ENCODE measurements around the gene ATP8B1. TPM values are rescaled to one million over a fixed set of nuclear protein-coding genes. Genes with fewer than 3 reads are reported as not detected.

ATP8B1 gene
- total and polyA plus RNA-seq, 4 donors, result 3.9 to 22.0 (median 5.7) TPM

DNA sequence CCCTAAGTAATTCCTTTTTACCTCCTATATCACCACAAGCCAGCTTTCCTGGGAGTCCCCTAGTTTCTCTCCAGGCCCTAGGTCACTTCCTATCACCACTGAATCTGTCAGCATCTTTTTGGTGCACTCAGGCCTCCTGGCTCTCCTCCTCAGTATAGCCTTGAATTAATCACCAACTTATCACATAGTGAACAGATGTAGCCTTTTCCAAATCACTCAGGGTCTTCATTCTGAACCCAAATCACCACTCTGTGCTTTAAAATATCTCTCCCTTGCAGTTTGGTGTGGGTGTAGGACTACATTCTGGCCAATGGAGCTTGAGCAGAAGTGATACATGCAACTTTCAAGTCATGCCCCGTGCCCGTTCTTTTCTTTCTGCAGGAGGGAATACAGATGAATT is 29.6 kb upstream of the ATP8B1 start:
- no peaks in the 10 kb centered on the region for H3K27me3 ChIP-seq (ENCODE audit: control insufficient read depth in 4 of 4, insufficient read depth in 4 of 4, low read length in 3 of 4)
- no peak for TF ChIP-seq GABPA (IDR thresholded peaks at IDR 0.05 in 1 of 2, conservative IDR thresholded peaks at IDR 0.05 in 1 of 2)
- TF ChIP-seq, protein P1, sequence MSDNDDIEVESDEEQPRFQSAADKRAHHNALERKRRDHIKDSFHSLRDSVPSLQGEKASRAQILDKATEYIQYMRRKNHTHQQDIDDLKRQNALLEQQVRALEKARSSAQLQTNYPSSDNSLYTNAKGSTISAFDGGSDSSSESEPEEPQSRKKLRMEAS (IDR thresholded peaks at IDR 0.05), result no peak
- no peak for TF ChIP-seq FOXA1 (IDR thresholded peaks at IDR 0.05)
- TF ChIP-seq RAD21 (IDR thresholded peaks at IDR 0.05), result no peak
- TF ChIP-seq YY1 (IDR thresholded peaks at IDR 0.05), result no peak
- TF ChIP-seq EGR1 (IDR thresholded peaks at IDR 0.05; ENCODE audit: low read depth in 2 of 2), result no peak
- TF ChIP-seq TAF1 (conservative IDR thresholded peaks at IDR 0.05), result no peak
- TF ChIP-seq HNF4G (IDR thresholded peaks at IDR 0.05), result no peak
- no peak for TF ChIP-seq SP1 (IDR thresholded peaks at IDR 0.05)
- TF ChIP-seq, protein P2, sequence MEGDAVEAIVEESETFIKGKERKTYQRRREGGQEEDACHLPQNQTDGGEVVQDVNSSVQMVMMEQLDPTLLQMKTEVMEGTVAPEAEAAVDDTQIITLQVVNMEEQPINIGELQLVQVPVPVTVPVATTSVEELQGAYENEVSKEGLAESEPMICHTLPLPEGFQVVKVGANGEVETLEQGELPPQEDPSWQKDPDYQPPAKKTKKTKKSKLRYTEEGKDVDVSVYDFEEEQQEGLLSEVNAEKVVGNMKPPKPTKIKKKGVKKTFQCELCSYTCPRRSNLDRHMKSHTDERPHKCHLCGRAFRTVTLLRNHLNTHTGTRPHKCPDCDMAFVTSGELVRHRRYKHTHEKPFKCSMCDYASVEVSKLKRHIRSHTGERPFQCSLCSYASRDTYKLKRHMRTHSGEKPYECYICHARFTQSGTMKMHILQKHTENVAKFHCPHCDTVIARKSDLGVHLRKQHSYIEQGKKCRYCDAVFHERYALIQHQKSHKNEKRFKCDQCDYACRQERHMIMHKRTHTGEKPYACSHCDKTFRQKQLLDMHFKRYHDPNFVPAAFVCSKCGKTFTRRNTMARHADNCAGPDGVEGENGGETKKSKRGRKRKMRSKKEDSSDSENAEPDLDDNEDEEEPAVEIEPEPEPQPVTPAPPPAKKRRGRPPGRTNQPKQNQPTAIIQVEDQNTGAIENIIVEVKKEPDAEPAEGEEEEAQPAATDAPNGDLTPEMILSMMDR (IDR thresholded peaks at IDR 0.05; ENCODE audit: low read depth, low read length, missing input control), result no peak
- TF ChIP-seq JUND (IDR thresholded peaks at IDR 0.05), result no peak
- TF ChIP-seq FOXA2 (IDR thresholded peaks at IDR 0.05), result no peak
- no peak overlapping the region for H3K4me3 ChIP-seq (ENCODE audit: low read depth in 1 of 3, low read length in 3 of 3)
- DNase-seq (ENCODE audit: low spot score), result no peak
- no peaks in the 10 kb centered on the region for H3K36me3 ChIP-seq (ENCODE audit: control insufficient read depth in 4 of 4, insufficient read depth in 3 of 4, low read depth in 1 of 4, low read length in 3 of 4)
- 97% methylated on average over 2 of the region's 2 CpGs for WGBS
- H3K9ac ChIP-seq (ENCODE audit: low read depth in 1 of 2, low read length in 2 of 2), result no peak overlapping the region
- no peaks in the 10 kb centered on the region for H3K4me1 ChIP-seq (ENCODE audit: control insufficient read depth in 4 of 4, insufficient read depth in 4 of 4, low read length in 3 of 4)
- H3K9me3 ChIP-seq (ENCODE audit: control insufficient read depth in 4 of 4, low read length in 3 of 4), result no peaks in the 10 kb centered on the region
- no peak overlapping the region for H3K27ac ChIP-seq (ENCODE audit: low read depth in 1 of 2, low read length in 2 of 2)

DNA sequence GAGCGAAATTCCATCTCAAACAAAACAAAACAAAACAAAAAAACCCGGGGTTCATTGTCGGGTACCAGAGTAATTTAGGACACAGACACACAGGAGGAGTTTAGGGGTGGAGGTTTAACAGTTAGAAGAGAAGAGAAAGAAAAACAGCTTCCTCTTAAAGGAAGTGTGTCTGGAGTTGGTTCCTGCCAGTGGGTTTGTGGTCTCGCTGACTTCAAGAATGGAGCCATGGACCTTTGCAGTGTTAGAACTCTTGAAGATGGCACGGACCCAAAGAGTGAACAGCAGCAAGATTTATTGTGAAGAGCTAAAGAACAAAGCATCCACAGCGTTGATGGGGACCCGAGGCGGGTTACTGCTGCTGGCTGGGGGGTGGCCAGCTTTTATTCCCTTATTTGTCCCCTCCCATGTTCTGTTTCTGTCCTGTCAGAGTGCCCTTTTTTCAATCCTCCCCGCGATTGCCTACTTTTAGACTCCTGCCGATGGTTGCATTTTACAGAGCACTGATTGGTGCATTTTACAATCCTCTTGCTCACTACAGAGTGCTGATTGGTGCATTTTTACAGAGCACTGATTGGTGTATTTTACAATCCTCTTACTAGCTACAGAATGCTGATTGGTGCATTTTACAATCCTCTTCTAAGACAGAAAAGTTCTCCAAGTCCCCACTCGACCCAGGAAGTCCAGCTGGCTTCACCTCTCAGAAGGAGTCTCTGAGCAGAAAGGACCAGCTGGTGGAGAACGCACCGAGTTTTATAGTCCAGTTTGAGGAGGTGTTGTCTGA is 28.7 kb upstream of the ATP8B1 start:
- Histone ChIP-seq H3K27ac (ENCODE audit: low read depth in 1 of 2, low read length in 2 of 2) (no peak overlapping the region), H3K27me3 (ENCODE audit: control insufficient read depth in 4 of 4, insufficient read depth in 4 of 4, low read length in 3 of 4) (no peaks in the 10 kb centered on the region), H3K9ac (ENCODE audit: low read depth in 1 of 2, low read length in 2 of 2) (no peak overlapping the region), H3K36me3 (ENCODE audit: control insufficient read depth in 4 of 4, insufficient read depth in 3 of 4, low read depth in 1 of 4, low read length in 3 of 4) (no peaks in the 10 kb centered on the region), H3K4me3 (ENCODE audit: low read depth in 1 of 3, low read length in 3 of 3) (no peak overlapping the region), H3K9me3 (ENCODE audit: control insufficient read depth in 4 of 4, low read length in 3 of 4) (no peaks in the 10 kb centered on the region), H3K4me1 (ENCODE audit: control insufficient read depth in 4 of 4, insufficient read depth in 4 of 4, low read length in 3 of 4) (no peaks in the 10 kb centered on the region)
- TF ChIP-seq JUND (IDR thresholded peaks at IDR 0.05), result no peak
- TF ChIP-seq, protein P3, sequence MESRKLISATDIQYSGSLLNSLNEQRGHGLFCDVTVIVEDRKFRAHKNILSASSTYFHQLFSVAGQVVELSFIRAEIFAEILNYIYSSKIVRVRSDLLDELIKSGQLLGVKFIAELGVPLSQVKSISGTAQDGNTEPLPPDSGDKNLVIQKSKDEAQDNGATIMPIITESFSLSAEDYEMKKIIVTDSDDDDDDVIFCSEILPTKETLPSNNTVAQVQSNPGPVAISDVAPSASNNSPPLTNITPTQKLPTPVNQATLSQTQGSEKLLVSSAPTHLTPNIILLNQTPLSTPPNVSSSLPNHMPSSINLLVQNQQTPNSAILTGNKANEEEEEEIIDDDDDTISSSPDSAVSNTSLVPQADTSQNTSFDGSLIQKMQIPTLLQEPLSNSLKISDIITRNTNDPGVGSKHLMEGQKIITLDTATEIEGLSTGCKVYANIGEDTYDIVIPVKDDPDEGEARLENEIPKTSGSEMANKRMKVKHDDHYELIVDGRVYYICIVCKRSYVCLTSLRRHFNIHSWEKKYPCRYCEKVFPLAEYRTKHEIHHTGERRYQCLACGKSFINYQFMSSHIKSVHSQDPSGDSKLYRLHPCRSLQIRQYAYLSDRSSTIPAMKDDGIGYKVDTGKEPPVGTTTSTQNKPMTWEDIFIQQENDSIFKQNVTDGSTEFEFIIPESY (IDR thresholded peaks at IDR 0.05), result no peak
- no peak for TF ChIP-seq HNF4A (conservative IDR thresholded peaks at IDR 0.05)
- TF ChIP-seq RXRA (IDR thresholded peaks at IDR 0.05), result no peak
- TF ChIP-seq, protein P4, sequence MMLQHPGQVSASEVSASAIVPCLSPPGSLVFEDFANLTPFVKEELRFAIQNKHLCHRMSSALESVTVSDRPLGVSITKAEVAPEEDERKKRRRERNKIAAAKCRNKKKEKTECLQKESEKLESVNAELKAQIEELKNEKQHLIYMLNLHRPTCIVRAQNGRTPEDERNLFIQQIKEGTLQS (IDR thresholded peaks at IDR 0.05), result no peak
- no peak for TF ChIP-seq RAD21 (IDR thresholded peaks at IDR 0.05)
- no peak for TF ChIP-seq HNF4G (IDR thresholded peaks at IDR 0.05)
- no peak for TF ChIP-seq FOXA2 (IDR thresholded peaks at IDR 0.05)
- DNase-seq (ENCODE audit: low spot score), result no peak
- 91% methylated on average over 14 of the region's 14 CpGs for WGBS

Measured in liver (tissue), 9 donors.